Measurements from ENCODE around the gene ZSWIM6. TPM values are rescaled to one million over a fixed set of nuclear protein-coding genes. Genes with fewer than 3 reads are reported as not detected.
A peak's percentile ranks its signal among the peaks of the same experiment; 100 is the strongest.

Gene ZSWIM6
- total RNA-seq, 1 experiment from 2014 or later, result 10.0 TPM

GRCh38 chr5:61386045-61386800 lies 54.2 kb downstream of the ZSWIM6 start:
- Histone ChIP-seq H3K9me3 (no peaks in the 10 kb centered on the region), H3K27me3 (replicated peaks; ENCODE audit: control insufficient read depth, insufficient read depth, low read length) (no peaks in the 10 kb centered on the region), H3K4me1 (peaks cover 29% of the 10 kb centered on the region), H3K4me3 (ENCODE audit: low read depth, low read length) (no peak overlapping the region), H3K36me3 (ENCODE audit: control insufficient read depth, insufficient read depth, low read length) (no peaks in the 10 kb centered on the region)
- DNase-seq, result peak in 1 of 2 experiments; percentile 34
- H3K4me1 Mint-ChIP-seq (ENCODE audit: low read depth, unreplicated experiment), result peaks cover 18% of the 10 kb centered on the region
- ChIA-PET CTCF (interaction anchor here (0.5 kb wide), 1 partner anchor 15 kb away, joined by 3 read pairs; no protein-coding TSS in a partner anchor), POLR2A (no interaction called here)
- no peak for TF ChIP-seq CTCF (IDR thresholded peaks at IDR 0.05; ENCODE audit: insufficient read depth in 1 of 2, low read depth in 1 of 2, low read length in 1 of 2, severe bottlenecking in 1 of 2, unreplicated experiment in 1 of 2)
- H3K27ac Mint-ChIP-seq (ENCODE audit: unreplicated experiment), result no peak overlapping the region
- no TSS peak for BruUV-seq (replicated peaks)
- no peaks in the 10 kb centered on the region for H3K36me3 Mint-ChIP-seq (ENCODE audit: insufficient read depth, unreplicated experiment)
- H3K9me3 Mint-ChIP-seq (ENCODE audit: unreplicated experiment), result no peaks in the 10 kb centered on the region
- H3K27me3 Mint-ChIP-seq (ENCODE audit: insufficient read depth, unreplicated experiment), result no peaks in the 10 kb centered on the region
- peak overlapping the region; percentile 30 for H3K4me3 Mint-ChIP-seq (ENCODE audit: unreplicated experiment)
- intact Hi-C loops (cut with micrococcal nuclease; ENCODE audit: unreplicated experiment), result no loop called here

DNA sequence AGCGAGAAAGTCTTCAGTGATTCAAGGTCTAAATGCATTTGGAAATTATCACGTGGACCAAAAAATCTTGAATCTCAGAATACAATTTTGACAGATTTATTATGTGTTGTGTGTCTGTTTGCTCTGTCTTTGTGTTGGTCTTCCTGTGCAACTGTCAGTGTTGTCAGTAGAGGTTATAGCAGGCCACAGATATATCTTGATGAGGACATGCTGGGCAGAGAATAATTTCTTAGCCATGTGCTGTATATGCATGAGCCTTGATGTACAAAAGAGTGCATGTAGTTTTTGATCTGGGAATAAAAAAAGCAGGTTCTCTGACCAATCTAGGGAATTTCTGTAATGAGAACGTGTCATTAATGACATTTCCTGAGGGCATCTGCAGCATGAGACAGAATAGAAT lies 57.6 kb downstream of the ZSWIM6 start:
- Histone ChIP-seq H3K4me3 (ENCODE audit: low read depth, low read length) (no peak overlapping the region), H3K4me1 (peaks cover 29% of the 10 kb centered on the region), H3K27me3 (replicated peaks; ENCODE audit: control insufficient read depth, insufficient read depth, low read length) (no peaks in the 10 kb centered on the region), H3K36me3 (ENCODE audit: control insufficient read depth, insufficient read depth, low read length) (no peaks in the 10 kb centered on the region), H3K9me3 (no peaks in the 10 kb centered on the region)
- intact Hi-C loops (cut with micrococcal nuclease; ENCODE audit: unreplicated experiment), result no loop called here
- DNase-seq, result no peak
- no TSS peak for BruUV-seq (replicated peaks)
- Mint-ChIP-seq H3K36me3 (ENCODE audit: insufficient read depth, unreplicated experiment) (no peaks in the 10 kb centered on the region), H3K4me1 (ENCODE audit: low read depth, unreplicated experiment) (peaks cover 18% of the 10 kb centered on the region), H3K9me3 (ENCODE audit: unreplicated experiment) (no peaks in the 10 kb centered on the region), H3K27ac (ENCODE audit: unreplicated experiment) (no peak overlapping the region), H3K27me3 (ENCODE audit: insufficient read depth, unreplicated experiment) (no peaks in the 10 kb centered on the region), H3K4me3 (ENCODE audit: unreplicated experiment) (no peak overlapping the region)
- no peak for TF ChIP-seq CTCF (IDR thresholded peaks at IDR 0.05; ENCODE audit: insufficient read depth in 1 of 2, low read depth in 1 of 2, low read length in 1 of 2, severe bottlenecking in 1 of 2, unreplicated experiment in 1 of 2)
- CTCF ChIA-PET, result no interaction called here
- POLR2A ChIA-PET, result no interaction called here

DNA sequence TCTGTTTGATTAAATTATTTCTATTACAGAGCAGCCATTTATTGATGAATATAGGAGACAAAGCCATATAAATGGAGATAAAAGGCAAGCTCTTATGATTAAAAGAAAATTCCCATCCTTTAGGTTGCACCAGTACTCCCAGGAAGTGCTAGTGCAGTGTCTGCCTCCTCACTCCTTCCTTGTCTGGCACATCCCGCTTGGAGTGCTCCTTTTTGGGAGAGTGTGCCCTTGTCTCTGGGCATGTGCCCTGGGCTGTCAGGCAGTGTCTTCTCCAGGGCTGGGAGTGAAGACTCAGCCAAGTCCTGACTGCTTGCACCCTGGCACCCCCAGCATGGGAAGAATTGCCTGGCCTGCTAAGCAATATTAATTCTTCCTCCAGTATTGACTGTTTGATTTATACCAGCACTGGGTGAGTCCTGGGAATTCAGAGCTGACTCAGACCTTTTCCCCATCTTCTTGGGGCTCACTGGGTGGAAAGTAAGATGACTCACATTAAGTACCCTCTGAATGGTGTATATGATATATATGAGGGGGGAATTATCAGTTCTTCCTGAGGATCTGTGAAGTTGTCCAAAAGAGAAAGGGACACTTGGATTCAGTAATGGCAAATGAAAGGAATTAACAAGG lies 62.1 kb downstream of the ZSWIM6 start:
- no peak overlapping the region for H3K4me3 ChIP-seq (ENCODE audit: low read depth, low read length)
- no peak for TF ChIP-seq CTCF (IDR thresholded peaks at IDR 0.05; ENCODE audit: insufficient read depth in 1 of 2, low read depth in 1 of 2, low read length in 1 of 2, severe bottlenecking in 1 of 2, unreplicated experiment in 1 of 2)
- no peaks in the 10 kb centered on the region for H3K36me3 ChIP-seq (ENCODE audit: control insufficient read depth, insufficient read depth, low read length)
- DNase-seq, result no peak
- H3K9me3 Mint-ChIP-seq (ENCODE audit: unreplicated experiment), result no peaks in the 10 kb centered on the region
- no peaks in the 10 kb centered on the region for H3K27me3 Mint-ChIP-seq (ENCODE audit: insufficient read depth, unreplicated experiment)
- no peak overlapping the region for H3K27ac Mint-ChIP-seq (ENCODE audit: unreplicated experiment)
- ChIA-PET CTCF (no interaction called here), POLR2A (no interaction called here)
- H3K4me1 ChIP-seq, result no peaks in the 10 kb centered on the region
- no peaks in the 10 kb centered on the region for H3K36me3 Mint-ChIP-seq (ENCODE audit: insufficient read depth, unreplicated experiment)
- H3K27me3 ChIP-seq (replicated peaks; ENCODE audit: control insufficient read depth, insufficient read depth, low read length), result no peaks in the 10 kb centered on the region
- 0 out of 2 replicates have a peak, but pooled peaks cover 3% of the 10 kb centered on the region for H3K9me3 ChIP-seq
- no peak overlapping the region for H3K4me3 Mint-ChIP-seq (ENCODE audit: unreplicated experiment)
- intact Hi-C loops (cut with micrococcal nuclease; ENCODE audit: unreplicated experiment), result no loop called here
- no peaks in the 10 kb centered on the region for H3K4me1 Mint-ChIP-seq (ENCODE audit: low read depth, unreplicated experiment)
- BruUV-seq (replicated peaks), result no TSS peak

Data from Caco-2 (cell line).